IMR-90 (cell line): Measurements from ENCODE around the gene HRC. TPM values are rescaled to one million over a fixed set of nuclear protein-coding genes. Genes with fewer than 3 reads are reported as not detected.

Source experiments
- ATAC-seq: fragments of 200-7000 bp; cut with Tn5 transposase; 2 replicates; pipeline ENCODE4 v1.9.1; 2020; ENCODE audit warnings: low read depth, mild to moderate bottlenecking, moderate library complexity
- BruUV-seq: library from RNA; stranded (reverse); fragments of 400-500 nt; replicated peaks from 2 replicates; lab custom pipeline; 2021; lab: Mats Ljungman, UMichigan
- CTCF ChIA-PET: fragments of 300-600 bp; formaldehyde crosslinking; extraction: SDS; loops from one replicate; lab custom pipeline; 2021; ENCODE audit warnings: antibody characterized with exemption; lab: Yijun Ruan, JAX
- POLR2A ChIA-PET: fragments of 300-600 bp; sonication (Branson Sonifier 250); formaldehyde crosslinking; loops from one replicate; lab custom pipeline; 2022; ENCODE audit warnings: antibody characterized with exemption; ENCODE audit not compliant: unreplicated experiment; lab: Charles Lee
- DNase-seq: peaks from one replicate; pipeline ENCODE4 v3.0.0; 2013
- H2AFZ ChIP-seq: replicated peaks from 2 replicates; pipeline ENCODE3; 2013; ENCODE audit warnings: low read length, mild to moderate bottlenecking; ENCODE audit not compliant: poor library complexity
- H2AK5ac ChIP-seq: 2 replicates; pipeline ENCODE4 v1.6.1; 2013; ENCODE audit warnings: low read depth, low read length, inconsistent platforms
- H2AK9ac ChIP-seq: replicated peaks from 2 replicates; pipeline ENCODE3; 2013; ENCODE audit warnings: mild to moderate bottlenecking, low read depth, low read length, moderate library complexity; ENCODE audit not compliant: poor library complexity
- H2BK120ac ChIP-seq: 2 replicates; pipeline ENCODE4 v1.6.1; 2013; ENCODE audit warnings: low read depth, low read length, inconsistent platforms
- H2BK15ac ChIP-seq: 3 replicates; pipeline ENCODE4 v1.6.1; 2013; ENCODE audit warnings: low read depth, low read length, inconsistent platforms
- H2BK20ac ChIP-seq: 2 replicates; pipeline ENCODE4 v1.6.1; 2013; ENCODE audit warnings: low read depth, mild to moderate bottlenecking, inconsistent platforms, low read length, moderate library complexity
- H2BK5ac ChIP-seq: 2 replicates; pipeline ENCODE4 v1.6.1; 2013; ENCODE audit warnings: mild to moderate bottlenecking, low read depth, low read length, inconsistent platforms; ENCODE audit not compliant: poor library complexity, severe bottlenecking
- H3K14ac ChIP-seq: replicated peaks from 2 replicates; pipeline ENCODE4 v1.6.1; 2013; ENCODE audit warnings: low read depth, low read length, inconsistent platforms
- H3K18ac ChIP-seq: 2 replicates; pipeline ENCODE4 v1.6.1; 2013; ENCODE audit warnings: low read depth, low read length, control low read depth
- H3K23ac ChIP-seq: 2 replicates; pipeline ENCODE4 v1.6.1; 2013; ENCODE audit warnings: low read depth, low read length, inconsistent platforms
- H3K27ac ChIP-seq: 2 replicates; pipeline ENCODE4 v1.5.1; 2013; ENCODE audit warnings: mild to moderate bottlenecking, control low read depth, low read length; ENCODE audit not compliant: insufficient read depth
- H3K27me3 ChIP-seq: 2 replicates; pipeline ENCODE4 v1.6.1; 2013; ENCODE audit warnings: low read length; ENCODE audit not compliant: control insufficient read depth, insufficient read depth
- H3K36me3 ChIP-seq: 2 replicates; pipeline ENCODE4 v1.6.1; 2013; ENCODE audit warnings: low read length, mixed read lengths; ENCODE audit not compliant: control insufficient read depth, insufficient read depth
- H3K4ac ChIP-seq: 2 replicates; pipeline ENCODE4 v1.6.1; 2013; ENCODE audit warnings: low read depth, low read length, inconsistent platforms
- H3K4me1 ChIP-seq: 2 replicates; pipeline ENCODE4 v1.6.1; 2013; ENCODE audit warnings: low read length, mixed read lengths; ENCODE audit not compliant: control insufficient read depth, insufficient read depth
- H3K4me2 ChIP-seq: 2 replicates; pipeline ENCODE4 v1.6.1; 2013; ENCODE audit warnings: low read depth, mild to moderate bottlenecking, control low read depth, low read length, moderate library complexity
- H3K4me3 ChIP-seq: 2 replicates; pipeline ENCODE4 v1.5.1; 2013; ENCODE audit warnings: low read depth, mild to moderate bottlenecking, control low read depth, low read length, moderate library complexity; ENCODE audit not compliant: insufficient read depth
- H3K56ac ChIP-seq: 2 replicates; pipeline ENCODE4 v1.6.1; 2013; ENCODE audit warnings: low read length, inconsistent platforms; ENCODE audit not compliant: insufficient read depth; ENCODE audit errors: extremely low read depth
- H3K79me1 ChIP-seq, 2 experiments: 2 replicates each; pipeline ENCODE4 v1.6.1; 2013; ENCODE audit warnings: low read length in 2 of 2, inconsistent platforms in 1 of 2, low read depth in 1 of 2
- H3K9ac ChIP-seq: 2 replicates; pipeline ENCODE4 v1.6.1; 2013; ENCODE audit warnings: low read depth, low read length, control low read depth
- H3K9me1 ChIP-seq: 2 replicates; pipeline ENCODE4 v1.6.1; 2013; ENCODE audit warnings: low read length, inconsistent platforms; ENCODE audit not compliant: insufficient read depth
- H3K9me3 ChIP-seq: 2 replicates; pipeline ENCODE4 v1.6.1; 2013; ENCODE audit warnings: low read length; ENCODE audit not compliant: control insufficient read depth, insufficient read depth
- H4K20me1 ChIP-seq: 2 replicates; pipeline ENCODE4 v1.6.1; 2013; ENCODE audit warnings: low read length, inconsistent platforms; ENCODE audit not compliant: insufficient read depth
- H4K5ac ChIP-seq: 2 replicates; pipeline ENCODE4 v1.6.1; 2013; ENCODE audit warnings: mild to moderate bottlenecking, low read depth, low read length, control low read depth
- H4K8ac ChIP-seq, 2 experiments: 2 replicates each; pipeline ENCODE4 v1.6.1; 2013; ENCODE audit warnings: low read depth in 2 of 2, low read length in 2 of 2, control low read depth in 1 of 2, inconsistent platforms in 1 of 2
- H4K91ac ChIP-seq: 2 replicates; pipeline ENCODE4 v1.6.1; 2013; ENCODE audit warnings: low read depth, low read length, inconsistent platforms; ENCODE audit not compliant: insufficient read depth
- BHLHE40 ChIP-seq: fragments of 150-350 bp; IDR thresholded peaks from 2 replicates; pipeline ENCODE4 v1.6.1; 2016; ENCODE audit warnings: mild to moderate bottlenecking, low read depth, low read length
- CEBPB ChIP-seq: IDR thresholded peaks from 2 replicates; pipeline ENCODE4 v1.6.1; 2012; ENCODE audit warnings: low read depth, low read length, improper control_type of control experiment
- CHD1 ChIP-seq: IDR thresholded peaks from 2 replicates; pipeline ENCODE4 v1.6.1; 2012; ENCODE audit warnings: low read depth, low read length, improper control_type of control experiment
- CTCF ChIP-seq: conservative IDR thresholded peaks from 2 replicates; pipeline ENCODE4 v1.5.1; 2012; ENCODE audit warnings: mild to moderate bottlenecking, low read depth, low read length, improper control_type of control experiment
- ELK1 ChIP-seq: fragments of 150-350 bp; IDR thresholded peaks from 2 replicates; pipeline ENCODE4 v1.6.1; 2016; ENCODE audit warnings: low read depth, mild to moderate bottlenecking, low read length, moderate library complexity, borderline replicate concordance
- FOS ChIP-seq: fragments of 150-350 bp; IDR thresholded peaks from 2 replicates; pipeline ENCODE4 v1.6.1; 2016; ENCODE audit warnings: low read depth, low read length
- MAFK ChIP-seq: IDR thresholded peaks from 2 replicates; pipeline ENCODE4 v1.6.1; 2012; ENCODE audit warnings: low read depth, low read length, improper control_type of control experiment
- MAZ ChIP-seq: IDR thresholded peaks from 2 replicates; pipeline ENCODE4 v1.6.1; 2012; ENCODE audit warnings: low read depth, mild to moderate bottlenecking, low read length, improper control_type of control experiment, moderate library complexity, borderline replicate concordance
- MXI1 ChIP-seq: IDR thresholded peaks from 2 replicates; pipeline ENCODE4 v1.6.1; 2012; ENCODE audit warnings: low read depth, mild to moderate bottlenecking, low read length, moderate library complexity, borderline replicate concordance
- NFE2L2 ChIP-seq: fragments of 150-350 bp; IDR thresholded peaks from 2 replicates; pipeline ENCODE4 v1.6.1; 2016; ENCODE audit warnings: low read depth, mild to moderate bottlenecking, low read length
- POLR2A ChIP-seq: IDR thresholded peaks from 2 replicates; pipeline ENCODE4 v1.6.1; 2012; ENCODE audit warnings: mild to moderate bottlenecking, low read depth, low read length
- RAD21 ChIP-seq: IDR thresholded peaks from 2 replicates; pipeline ENCODE4 v1.6.1; 2012; ENCODE audit warnings: low read length, improper control_type of control experiment
- RCOR1 ChIP-seq: IDR thresholded peaks from 2 replicates; pipeline ENCODE4 v1.6.1; 2012; ENCODE audit warnings: mild to moderate bottlenecking, low read length, improper control_type of control experiment; ENCODE audit not compliant: insufficient replicate concordance
- RFX5 ChIP-seq: IDR thresholded peaks from 2 replicates; pipeline ENCODE4 v1.8.0; 2012; ENCODE audit warnings: low read depth, mild to moderate bottlenecking, low read length, moderate library complexity
- SMC3 ChIP-seq: fragments of 150-350 bp; IDR thresholded peaks from 2 replicates; pipeline ENCODE4 v1.6.1; 2016; ENCODE audit warnings: low read depth, mild to moderate bottlenecking, antibody characterized with exemption, low read length, moderate library complexity
- USF2 ChIP-seq: fragments of 150-350 bp; IDR thresholded peaks from 2 replicates; pipeline ENCODE4 v1.6.1; 2017; ENCODE audit warnings: mild to moderate bottlenecking, antibody characterized with exemption, low read length, low read depth
- whole genome bisulfite sequencing, 2 experiments: methylation state at CpG; one replicate each; pipeline versions ENCODE4 v1.1.5 to v1.1.7; 2013; ENCODE audit warnings: missing lambda C conversion rate in 2 of 2; ENCODE audit not compliant: insufficient read length in 1 of 2; ENCODE audit errors: extremely low coverage in 2 of 2; 5-methylcytosine and 5-hydroxymethylcytosine counted together
- dilution Hi-C: fragments of 300-500 bp; cut with HindIII; formaldehyde crosslinking; loops from one replicate; pipeline ENCODE4 v1.14.3; 2018; ENCODE audit warnings: low sequenced_read_pairs; ENCODE audit not compliant: unreplicated experiment
- in situ Hi-C: fragments of 300-500 bp; cut with MboI; formaldehyde crosslinking; loops from 3 replicates; pipeline ENCODE4 v1.14.3; 2019; ENCODE audit warnings: low sequenced_read_pairs, inconsistent platforms, mixed read lengths
- intact Hi-C: fragments of 100-400 bp; cut with micrococcal nuclease; formaldehyde crosslinking; loops from 2 replicates; pipeline ENCODE4 v1.10.0; 2022
- polyA plus RNA-seq, 3 experiments: library from polyadenylated mRNA; depleted of rRNA; stranded (reverse); fragments of >200 nt; gene quantifications; 2 replicates each; pipeline ENCODE4 v1.2.3, GENCODE V29; 2012; ENCODE audit warnings: low replicate concordance in 1 of 3
- total RNA-seq: library from RNA; depleted of rRNA; stranded (reverse); fragments of >200 nt; gene quantifications from 2 replicates; pipeline ENCODE4 v1.2.3, GENCODE V29; 2012

HRC gene
- total and polyA plus RNA-seq, 2 of the 4 experiments (the other 2 are of a cell fraction) = 0.03 TPM; not detected in 1

GRCh38 chr19:49150944-49151243 lies 4.3 kb downstream of the HRC start:
- TF ChIP-seq NFE2L2 = no peak
- no peak for TF ChIP-seq MAFK
- no peak for TF ChIP-seq CHD1
- TF ChIP-seq CTCF = no peak
- TF ChIP-seq MAZ = no peak
- TF ChIP-seq ELK1 = no peak
- TF ChIP-seq BHLHE40 = no peak
- no peak for TF ChIP-seq FOS
- TF ChIP-seq RFX5 = no peak
- no peak for TF ChIP-seq MXI1
- TF ChIP-seq POLR2A = no peak
- no peak for TF ChIP-seq CEBPB
- TF ChIP-seq USF2 = no peak
- TF ChIP-seq RAD21 = no peak
- no peak for TF ChIP-seq SMC3
- no peak for TF ChIP-seq RCOR1

More at GRCh38 chr19:49150944-49151243, 4.3 kb downstream of the HRC start:
- no peak overlapping the region for H3K14ac ChIP-seq
- no peak overlapping the region; the same call in 1 of the 2 replicates for H3K23ac ChIP-seq
- in situ Hi-C loops (no loop called here), intact Hi-C loops (no loop called here), dilution Hi-C loops (no loop called here)
- 0 out of 2 replicates have a peak overlapping the region, but pooled peaks have one; percentile 24 for H2AK5ac ChIP-seq
- no peak overlapping the region for H3K18ac ChIP-seq
- peak overlapping the region; percentile 91 for H3K4me2 ChIP-seq
- ATAC-seq = no peak
- DNase-seq = no peak
- H2BK15ac ChIP-seq = no peak overlapping the region
- peak overlapping the region; percentile 98 for H2AFZ ChIP-seq
- ChIA-PET CTCF (no interaction called here), POLR2A (no interaction called here)
- H3K56ac ChIP-seq = no peak overlapping the region
- H3K9ac ChIP-seq = peak overlapping the region; percentile 53
- H3K9me3 ChIP-seq = no peaks in the 10 kb centered on the region
- H2BK120ac ChIP-seq = no peak overlapping the region
- no peak overlapping the region for H4K5ac ChIP-seq
- H3K79me1 ChIP-seq = 0 out of 4 replicates have a peak, but pooled peaks cover 0 to 7% of the 10 kb centered on the region in 2 experiments
- no peak overlapping the region for H2BK20ac ChIP-seq
- peak overlapping the region; percentile 79 for H2AK9ac ChIP-seq
- no peaks in the 10 kb centered on the region for H3K36me3 ChIP-seq
- WGBS, 2 experiments = no CpG with 5 or more reads among the region's 16 CpGs
- no TSS peak for BruUV-seq
- no peaks in the 10 kb centered on the region for H3K9me1 ChIP-seq
- H3K27ac ChIP-seq = no peak overlapping the region; the same call in 1 of the 2 replicates
- H3K4me3 ChIP-seq = peak overlapping the region; percentile 53
- no peak overlapping the region for H4K91ac ChIP-seq
- H4K20me1 ChIP-seq = no peaks in the 10 kb centered on the region
- H3K4me1 ChIP-seq = peaks cover 8% of the 10 kb centered on the region
- no peak overlapping the region for H2BK5ac ChIP-seq
- peak overlapping the region; percentile 69 for H3K4ac ChIP-seq
- H4K8ac ChIP-seq = peak overlapping the region in 1 of 2 experiments; percentile 70; a peak in 1 of 4 replicates
- H3K27me3 ChIP-seq = peaks cover 4% of the 10 kb centered on the region; the same call in 1 of the 2 replicates
